Glutamatergic neuron (in vitro differentiated cells): ENCODE measurements around the gene EMILIN3. TPM values are rescaled to one million over a fixed set of nuclear protein-coding genes. Genes with fewer than 3 reads are reported as not detected.
A peak's percentile ranks its signal among the peaks of the same experiment; 100 is the strongest.

ENCODE experiments used
- DNase-seq: peaks from one replicate; pipeline ENCODE4 v3.0.0; 2022
- H3K27ac Mint-ChIP-seq: one replicate; pipeline ENCODE4 v1.8.0; 2020; ENCODE audit warnings: mild to moderate bottlenecking, mixed read lengths, inconsistent platforms; ENCODE audit not compliant: unreplicated experiment
- H3K27me3 Mint-ChIP-seq: one replicate; pipeline ENCODE4 v1.8.0; 2020; ENCODE audit warnings: mild to moderate bottlenecking, moderate library complexity, mixed read lengths, inconsistent platforms; ENCODE audit not compliant: unreplicated experiment
- H3K36me3 Mint-ChIP-seq: one replicate; pipeline ENCODE4 v1.8.0; 2020; ENCODE audit warnings: mild to moderate bottlenecking, mixed read lengths, inconsistent platforms; ENCODE audit not compliant: unreplicated experiment
- H3K4me1 Mint-ChIP-seq: one replicate; pipeline ENCODE4 v1.8.0; 2020; ENCODE audit warnings: mild to moderate bottlenecking, low read depth, mixed read lengths, inconsistent platforms; ENCODE audit not compliant: unreplicated experiment
- H3K4me3 Mint-ChIP-seq: one replicate; pipeline ENCODE4 v1.8.0; 2020; ENCODE audit warnings: mild to moderate bottlenecking, mixed read lengths, inconsistent platforms; ENCODE audit not compliant: unreplicated experiment
- H3K9me3 Mint-ChIP-seq: one replicate; pipeline ENCODE4 v1.8.0; 2020; ENCODE audit warnings: mild to moderate bottlenecking, moderate library complexity, mixed read lengths, inconsistent platforms; ENCODE audit not compliant: unreplicated experiment
- CTCF ChIP-seq: fragments of 200-600 bp; sonication (generic); IDR thresholded peaks from one replicate; pipeline ENCODE4 v1.5.0; 2021; ENCODE audit not compliant: partially characterized antibody, unreplicated experiment
- total RNA-seq: library from RNA; stranded (reverse); fragmentation: NEBNext Ultra II Directional; extraction: Animal tissue kit (Norgen Biotek cat#: 25700); gene quantifications from one replicate; pipeline ENCODE4 v1.2.1, GENCODE V29; 2021; ENCODE audit not compliant: unreplicated experiment

Gene EMILIN3
- total RNA-seq, 1 donor from 2014 or later, result not detected

- DNase-seq, result no peak
- no peak overlapping the region for H3K4me3 Mint-ChIP-seq
- no peak for TF ChIP-seq CTCF
- no peaks in the 10 kb centered on the region for H3K4me1 Mint-ChIP-seq
- no peaks in the 10 kb centered on the region for H3K36me3 Mint-ChIP-seq
- peaks cover 2% of the 10 kb centered on the region for H3K9me3 Mint-ChIP-seq
- H3K27me3 Mint-ChIP-seq, result peaks cover 9% of the 10 kb centered on the region
- no peak overlapping the region for H3K27ac Mint-ChIP-seq
Measured at GRCh38 chr20:41360831-41361756, 5.5 kb downstream of the EMILIN3 start.

- Mint-ChIP-seq H3K4me1 (no peaks in the 10 kb centered on the region), H3K36me3 (no peaks in the 10 kb centered on the region), H3K27me3 (peaks cover 1% of the 10 kb centered on the region), H3K9me3 (peaks cover 2% of the 10 kb centered on the region), H3K27ac (no peak overlapping the region), H3K4me3 (no peak overlapping the region)
- TF ChIP-seq CTCF, result no peak
- DNase-seq, result no peak
Measured at GRCh38 chr20:41359541-41360011, 7.0 kb downstream of the EMILIN3 start.

- no peak for TF ChIP-seq CTCF
- no peak for DNase-seq
- H3K27me3 Mint-ChIP-seq, result no peaks in the 10 kb centered on the region
- no peaks in the 10 kb centered on the region for H3K36me3 Mint-ChIP-seq
- H3K27ac Mint-ChIP-seq, result no peak overlapping the region
- H3K9me3 Mint-ChIP-seq, result peaks cover 2% of the 10 kb centered on the region
- no peak overlapping the region for H3K4me3 Mint-ChIP-seq
- H3K4me1 Mint-ChIP-seq, result no peaks in the 10 kb centered on the region
Measured at GRCh38 chr20:41358717-41359116, 7.9 kb downstream of the EMILIN3 start.

- no peaks in the 10 kb centered on the region for H3K36me3 Mint-ChIP-seq
- DNase-seq, result no peak
- TF ChIP-seq CTCF, result no peak
- H3K4me1 Mint-ChIP-seq, result no peaks in the 10 kb centered on the region
- no peak overlapping the region for H3K27ac Mint-ChIP-seq
- no peak overlapping the region for H3K4me3 Mint-ChIP-seq
- peaks cover 2% of the 10 kb centered on the region for H3K9me3 Mint-ChIP-seq
- no peaks in the 10 kb centered on the region for H3K27me3 Mint-ChIP-seq
Measured at GRCh38 chr20:41358230-41358629, 8.4 kb downstream of the EMILIN3 start.

GRCh38 chr20:41357424-41358163 is 9.0 kb downstream of the EMILIN3 start:
- Mint-ChIP-seq H3K36me3 (no peaks in the 10 kb centered on the region), H3K9me3 (peaks cover 2% of the 10 kb centered on the region), H3K27ac (no peak overlapping the region)

More at GRCh38 chr20:41357424-41358163, 9.0 kb downstream of the EMILIN3 start:
- no peaks in the 10 kb centered on the region for H3K27me3 Mint-ChIP-seq
- no peaks in the 10 kb centered on the region for H3K4me1 Mint-ChIP-seq
- DNase-seq, result no peak
- TF ChIP-seq CTCF, result peak; percentile 21
- no peak overlapping the region for H3K4me3 Mint-ChIP-seq
